Progenitor cell of endocrine pancreas (in vitro differentiated cells): Measurements from ENCODE around the gene AK5. TPM values are rescaled to one million over a fixed set of nuclear protein-coding genes. Genes with fewer than 3 reads are reported as not detected.

Experiments
- DNase-seq: peaks from one replicate; pipeline ENCODE4 v3.0.0; 2021; ENCODE audit warnings: low spot score; ENCODE audit not compliant: unreplicated experiment
- H3K27ac Mint-ChIP-seq: 2 replicates; pipeline ENCODE4 v1.8.0; 2021; ENCODE audit warnings: mild to moderate bottlenecking, moderate library complexity, mixed read lengths
- H3K27me3 Mint-ChIP-seq: 2 replicates; pipeline ENCODE4 v1.8.0; 2021; ENCODE audit warnings: mixed read lengths
- H3K36me3 Mint-ChIP-seq: 2 replicates; pipeline ENCODE4 v1.8.0; 2022; ENCODE audit warnings: mixed read lengths; ENCODE audit not compliant: insufficient read depth
- H3K4me1 Mint-ChIP-seq: 2 replicates; pipeline ENCODE4 v1.8.0; 2021; ENCODE audit warnings: low read depth, mixed read lengths
- H3K4me3 Mint-ChIP-seq: 2 replicates; pipeline ENCODE4 v1.8.0; 2021; ENCODE audit warnings: low read depth, mild to moderate bottlenecking, moderate library complexity, mixed read lengths
- H3K9me3 Mint-ChIP-seq: 2 replicates; pipeline ENCODE4 v1.8.0; 2021; ENCODE audit warnings: low read depth, mixed read lengths
- CTCF ChIP-seq: fragments of 200-600 bp; sonication (generic); IDR thresholded peaks from one replicate; pipeline ENCODE4 v1.5.0; 2021; ENCODE audit warnings: antibody characterized with exemption, mild to moderate bottlenecking; ENCODE audit not compliant: unreplicated experiment
- total RNA-seq: library from RNA; stranded (reverse); gene quantifications from 2 replicates; pipeline ENCODE4 v1.2.1, GENCODE V29; 2021

AK5 gene
- total RNA-seq, 1 donor from 2014 or later, result 4.0 TPM

- Mint-ChIP-seq H3K27me3 (peaks cover 8% of the 10 kb centered on the region), H3K27ac (no peak overlapping the region), H3K4me1 (peaks cover 11% of the 10 kb centered on the region), H3K9me3 (no peaks in the 10 kb centered on the region), H3K36me3 (no peaks in the 10 kb centered on the region), H3K4me3 (no peak overlapping the region)
- TF ChIP-seq CTCF, result no peak
- no peak for DNase-seq
Measured at GRCh38 chr1:77382366-77382765, 100.5 kb downstream of the AK5 start.

- no peak for DNase-seq
- H3K4me1 Mint-ChIP-seq, result peaks cover 13% of the 10 kb centered on the region
- no peaks in the 10 kb centered on the region for H3K9me3 Mint-ChIP-seq
- no peaks in the 10 kb centered on the region for H3K36me3 Mint-ChIP-seq
- no peak overlapping the region for H3K27ac Mint-ChIP-seq
- TF ChIP-seq CTCF, result no peak
- H3K4me3 Mint-ChIP-seq, result no peak overlapping the region
- peaks cover 8% of the 10 kb centered on the region for H3K27me3 Mint-ChIP-seq
Measured at GRCh38 chr1:77383236-77383635, 101.4 kb downstream of the AK5 start.

DNA sequence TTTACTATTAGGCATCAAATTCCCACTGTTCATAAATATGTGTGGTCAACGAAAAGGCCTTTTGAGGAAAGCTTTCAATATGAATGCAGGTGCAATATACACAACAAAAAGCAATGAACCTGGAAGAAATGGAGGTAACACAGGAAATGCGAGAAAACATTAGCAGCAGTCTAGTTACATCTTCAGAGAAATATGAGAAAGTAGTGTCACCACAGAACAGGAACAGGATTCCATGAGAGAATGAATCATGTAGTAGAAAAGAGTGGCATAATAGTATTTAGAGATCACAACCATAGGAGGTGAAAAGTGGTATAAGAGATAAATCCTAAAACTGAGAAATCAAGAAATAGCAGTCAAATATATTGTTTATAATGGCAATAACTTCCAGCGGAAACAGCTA is 103.7 kb downstream of the AK5 start:
- Mint-ChIP-seq H3K36me3 (no peaks in the 10 kb centered on the region), H3K27me3 (peaks cover 13% of the 10 kb centered on the region), H3K4me3 (no peak overlapping the region), H3K4me1 (peaks cover 7% of the 10 kb centered on the region), H3K27ac (no peak overlapping the region), H3K9me3 (no peaks in the 10 kb centered on the region)
- DNase-seq, result no peak
- TF ChIP-seq CTCF, result no peak

DNA sequence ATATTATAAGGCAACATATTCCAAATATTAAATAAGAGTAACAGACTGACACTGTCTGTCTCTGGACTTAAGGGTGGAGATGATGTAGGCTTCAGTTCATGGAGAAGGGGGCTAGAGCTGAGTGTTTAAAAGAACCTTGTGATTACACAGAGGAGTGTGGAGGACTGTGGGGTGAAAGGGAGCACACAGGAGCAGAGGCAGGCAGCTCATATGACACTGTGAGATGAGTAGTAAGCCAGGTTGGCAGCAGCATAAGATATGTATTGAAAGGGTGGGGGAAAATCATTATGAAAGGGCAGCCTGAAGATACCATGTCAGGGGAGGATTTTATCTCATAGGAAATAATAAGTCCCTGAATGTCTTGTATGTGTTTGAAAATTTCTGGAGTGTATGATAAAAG is 104.5 kb downstream of the AK5 start:
- Mint-ChIP-seq H3K4me1 (peaks cover 9% of the 10 kb centered on the region), H3K9me3 (no peaks in the 10 kb centered on the region), H3K36me3 (no peaks in the 10 kb centered on the region), H3K27me3 (peaks cover 12% of the 10 kb centered on the region), H3K4me3 (no peak overlapping the region), H3K27ac (no peak overlapping the region)
- TF ChIP-seq CTCF, result no peak
- DNase-seq, result no peak

DNA sequence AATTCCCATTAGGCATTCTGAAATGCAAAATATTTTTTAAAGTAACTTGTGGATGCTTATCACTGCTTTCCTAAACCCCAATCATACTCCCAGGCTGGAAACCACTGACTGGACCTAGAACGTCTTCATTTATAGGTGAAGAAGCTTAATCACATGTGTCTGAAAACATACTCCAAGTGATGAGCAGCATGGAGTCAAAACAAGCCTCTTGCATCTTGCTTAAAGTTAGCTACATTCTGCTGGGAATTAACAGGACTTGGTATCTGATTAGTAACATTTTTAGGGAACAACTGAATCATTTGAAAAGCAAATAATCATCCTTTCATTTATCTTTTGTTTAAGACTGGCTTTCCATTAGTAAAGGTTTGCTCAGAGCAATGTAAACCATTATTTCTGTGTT is 105.7 kb downstream of the AK5 start:
- H3K27me3 Mint-ChIP-seq, result peaks cover 12% of the 10 kb centered on the region
- no peak overlapping the region for H3K4me3 Mint-ChIP-seq
- peaks cover 9% of the 10 kb centered on the region for H3K4me1 Mint-ChIP-seq
- no peak overlapping the region for H3K27ac Mint-ChIP-seq
- H3K36me3 Mint-ChIP-seq, result no peaks in the 10 kb centered on the region
- H3K9me3 Mint-ChIP-seq, result no peaks in the 10 kb centered on the region
- no peak for TF ChIP-seq CTCF
- DNase-seq, result no peak

- no peak for TF ChIP-seq CTCF
- no peak for DNase-seq
- Mint-ChIP-seq H3K27me3 (peaks cover 12% of the 10 kb centered on the region), H3K36me3 (no peaks in the 10 kb centered on the region), H3K4me3 (no peak overlapping the region), H3K4me1 (peaks cover 9% of the 10 kb centered on the region), H3K9me3 (no peaks in the 10 kb centered on the region), H3K27ac (no peak overlapping the region)
Measured at GRCh38 chr1:77388661-77389060, 106.8 kb downstream of the AK5 start.
